GM12874 (cell line): ENCODE results near the gene LCTL.

ENCODE experiments used
- CTCF ChIP-seq: IDR thresholded peaks from 2 replicates; pipeline ENCODE4 v1.5.1; 2011; ENCODE audit warnings: low read depth, mild to moderate bottlenecking, control low read depth, low read length, moderate library complexity; ENCODE audit not compliant: insufficient read depth

LCTL gene

DNA sequence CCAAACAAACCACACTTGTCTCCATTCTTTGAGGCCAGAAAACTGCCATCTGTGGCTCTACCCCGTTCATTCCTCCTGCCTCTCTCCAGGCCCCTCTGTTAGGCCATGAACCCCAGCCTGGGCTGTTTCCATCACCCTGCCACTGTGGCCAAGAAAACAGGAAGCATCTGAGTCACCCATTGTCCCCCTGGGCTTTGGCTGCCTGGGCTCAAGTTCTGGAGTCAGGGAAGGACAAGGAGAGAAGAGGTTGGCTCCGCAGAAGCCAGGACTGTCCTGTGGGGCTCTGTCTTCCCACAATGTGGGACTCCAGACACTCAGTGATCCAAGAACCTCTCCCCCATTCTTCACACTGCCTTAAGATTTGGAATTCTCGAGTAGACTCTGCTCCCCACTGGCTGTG is 14.8 kb upstream of the LCTL start:
- no peak for TF ChIP-seq CTCF

GRCh38 chr15:66578286-66578875 is 12.6 kb upstream of the LCTL start:
- no peak for TF ChIP-seq CTCF

- TF ChIP-seq CTCF, result no peak
Observed at GRCh38 chr15:66574596-66574950, 8.8 kb upstream of the LCTL start.

- TF ChIP-seq CTCF, result no peak
Observed at GRCh38 chr15:66573719-66574595, 8.2 kb upstream of the LCTL start.

DNA sequence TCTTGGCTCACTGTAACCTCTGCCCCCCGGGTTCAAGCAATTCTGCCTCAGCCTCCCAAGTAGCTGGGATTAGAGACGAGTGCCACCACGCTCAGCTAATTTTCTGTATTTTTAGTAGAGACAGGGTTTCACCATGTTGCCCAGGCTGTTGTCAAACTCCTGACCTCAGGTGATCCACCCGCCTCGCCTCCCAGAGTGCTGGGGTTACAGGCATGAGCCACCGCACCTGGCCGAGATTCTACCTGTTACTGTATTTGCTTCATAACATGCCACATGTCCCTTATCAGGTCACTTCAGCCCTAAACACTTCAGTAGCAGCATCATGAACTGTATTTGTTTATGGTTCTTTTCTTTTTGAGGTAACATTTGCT is 7.5 kb upstream of the LCTL start:
- TF ChIP-seq CTCF, result no peak

DNA sequence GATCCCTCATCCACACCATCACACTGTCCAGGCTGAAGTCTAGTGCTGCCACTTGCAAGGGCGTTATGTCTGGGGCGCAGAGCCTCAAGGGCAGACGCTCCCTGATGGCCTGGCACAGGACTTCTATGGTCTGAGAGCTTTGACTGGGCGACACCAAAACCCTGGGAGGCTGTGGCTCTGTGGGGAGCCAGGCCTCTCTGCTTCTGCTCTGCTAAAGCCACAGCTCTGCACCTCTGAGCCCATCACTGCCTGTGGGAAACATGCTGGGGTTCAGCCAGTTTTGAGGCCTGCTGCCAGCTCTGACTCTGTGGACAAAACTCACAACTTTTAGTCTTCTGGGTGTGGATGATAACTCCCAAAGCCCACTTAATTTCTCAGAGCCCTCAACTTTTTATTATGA is 6.3 kb upstream of the LCTL start:
- no peak for TF ChIP-seq CTCF

DNA sequence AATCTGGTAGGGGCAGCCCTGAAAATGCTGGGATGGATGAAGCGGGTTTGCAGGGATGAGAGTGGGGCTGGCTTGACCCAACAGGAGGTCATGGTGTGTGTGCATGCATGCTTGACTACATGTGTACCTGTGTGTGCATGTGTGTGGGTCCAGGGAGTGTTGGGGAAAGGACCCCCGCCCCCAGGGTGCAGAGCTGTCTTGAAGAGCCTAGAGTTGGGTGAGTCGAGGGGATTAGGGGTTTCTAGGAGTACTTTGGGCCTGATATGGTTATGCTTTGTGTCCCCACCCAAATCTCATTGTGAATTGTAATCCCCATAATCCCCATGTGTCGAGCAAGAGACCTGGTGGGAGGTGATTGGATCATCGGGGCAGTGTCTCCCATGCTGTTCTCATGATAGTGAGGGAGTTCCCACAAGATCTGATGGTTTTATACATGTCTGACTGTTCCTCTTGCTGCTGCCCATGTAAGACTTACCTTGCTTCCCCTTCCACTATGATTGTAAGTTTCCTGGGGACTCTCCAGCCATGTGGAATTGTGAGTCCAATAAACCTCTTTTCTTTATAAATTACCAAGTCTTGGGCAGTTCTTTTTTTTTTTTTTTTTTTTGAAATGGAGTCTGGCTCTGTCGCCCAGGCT is 5.2 kb upstream of the LCTL start:
- TF ChIP-seq CTCF, result no peak
